Stimulated activated naive CD8-positive, alpha-beta T cell treated with anti-CD3 and anti-CD28 coated beads, Interleukin-15, amount 100 ng/mL, for 72 hours (primary cell): ENCODE measurements around the gene RASGRF2.
"Not testable (repeated sequence)": the region's sequence is repeated elsewhere in the genome, so short reads cannot be mapped to it uniquely, and the experiment has no call there.

Experiments
- ATAC-seq: fragments of 150-1000 bp; cut with Tn5 transposase; 2 replicates; pipeline ENCODE4 v1.10.0; 2021; ENCODE audit warnings: mild to moderate bottlenecking, moderate library complexity
- DNase-seq, 2 donors: peaks; one replicate each; pipeline ENCODE4 v3.0.0; 2021 to 2022
- H3K27ac Mint-ChIP-seq, 2 donors: one replicate each; pipeline ENCODE4 v1.8.0; 2022; ENCODE audit warnings: mild to moderate bottlenecking in 2 of 2, mixed read lengths in 2 of 2, moderate library complexity in 2 of 2
- H3K27me3 Mint-ChIP-seq: one replicate; pipeline ENCODE4 v1.8.0; 2022; ENCODE audit warnings: mixed read lengths
- H3K4me1 Mint-ChIP-seq: one replicate; pipeline ENCODE4 v1.8.0; 2022; ENCODE audit warnings: mild to moderate bottlenecking, mixed read lengths
- H3K4me3 Mint-ChIP-seq, 2 donors: one replicate each; pipeline ENCODE4 v1.8.0; 2022; ENCODE audit warnings: mild to moderate bottlenecking in 2 of 2, mixed read lengths in 2 of 2, moderate library complexity in 1 of 2
- H3K9me3 Mint-ChIP-seq, 2 donors: one replicate each; pipeline ENCODE4 v1.8.0; 2022; ENCODE audit warnings: mixed read lengths in 2 of 2

RASGRF2 gene

GRCh38 chr5:81254886-81255559 lies 294.9 kb downstream of the RASGRF2 start:
- Mint-ChIP-seq H3K9me3 (peaks cover 3 to 6% of the 10 kb centered on the region in 2 donors), H3K4me3 (no peak overlapping the region), H3K4me1 (no peaks in the 10 kb centered on the region), H3K27me3 (no peaks in the 10 kb centered on the region), H3K27ac (no peak overlapping the region)
- ATAC-seq (no peak), DNase-seq (no peak)

- DNase-seq (no peak), ATAC-seq (no peak)
- H3K9me3 Mint-ChIP-seq = peaks cover 14 to 19% of the 10 kb centered on the region in 2 donors
- no peaks in the 10 kb centered on the region for H3K27me3 Mint-ChIP-seq
- H3K4me1 Mint-ChIP-seq = no peaks in the 10 kb centered on the region
- H3K27ac Mint-ChIP-seq = peak overlapping the region in 1 of 2 donors; percentile 48
- H3K4me3 Mint-ChIP-seq = no peak overlapping the region
These were observed 296.6 kb downstream of the RASGRF2 start for GRCh38 chr5:81256766-81257165.

- H3K9me3 Mint-ChIP-seq = peaks cover 22 to 23% of the 10 kb centered on the region in 2 donors
- H3K27me3 Mint-ChIP-seq = not testable (repeated sequence)
These were observed 302.6 kb downstream of the RASGRF2 start for GRCh38 chr5:81262796-81263195.

GRCh38 chr5:81265101-81265500 lies 304.9 kb downstream of the RASGRF2 start:
- Mint-ChIP-seq H3K27ac (no peak overlapping the region), H3K4me3 (no peak overlapping the region), H3K9me3 (peaks cover 16 to 18% of the 10 kb centered on the region in 2 donors), H3K27me3 (no peaks in the 10 kb centered on the region), H3K4me1 (peaks cover 16% of the 10 kb centered on the region)
- no peak for DNase-seq
- no peak for ATAC-seq

More at GRCh38 chr5:81262796-81263195, 302.6 kb downstream of the RASGRF2 start:
- not testable (repeated sequence) for H3K4me3 Mint-ChIP-seq, DNase-seq, H3K27ac Mint-ChIP-seq, H3K4me1 Mint-ChIP-seq, ATAC-seq

- H3K27ac Mint-ChIP-seq = no peak overlapping the region
- no peaks in the 10 kb centered on the region for H3K27me3 Mint-ChIP-seq
- no peak for ATAC-seq
- H3K4me3 Mint-ChIP-seq = no peak overlapping the region
- no peak for DNase-seq
- peaks cover 10 to 20% of the 10 kb centered on the region in 2 donors for H3K9me3 Mint-ChIP-seq
- peaks cover 27% of the 10 kb centered on the region for H3K4me1 Mint-ChIP-seq
These were observed 308.5 kb downstream of the RASGRF2 start for GRCh38 chr5:81268521-81269196.

- Mint-ChIP-seq H3K9me3 (peaks cover 22 to 32% of the 10 kb centered on the region in 2 donors), H3K27ac (no peak overlapping the region), H3K4me3 (no peak overlapping the region), H3K4me1 (peaks cover 33% of the 10 kb centered on the region), H3K27me3 (no peaks in the 10 kb centered on the region)
- ATAC-seq = no peak
- DNase-seq = no peak
These were observed 309.7 kb downstream of the RASGRF2 start for GRCh38 chr5:81269751-81270393.

GRCh38 chr5:81270394-81271027 lies 310.3 kb downstream of the RASGRF2 start:
- not testable (repeated sequence) for ATAC-seq, H3K27me3 Mint-ChIP-seq, DNase-seq, H3K4me3 Mint-ChIP-seq, H3K27ac Mint-ChIP-seq
- Mint-ChIP-seq H3K9me3 (peaks cover 29 to 39% of the 10 kb centered on the region in 2 donors), H3K4me1 (peaks cover 40% of the 10 kb centered on the region)
